CD4-positive, alpha-beta memory T cell (primary cell): ENCODE measurements around the gene TAS1R2. TPM values are rescaled to one million over a fixed set of nuclear protein-coding genes. Genes with fewer than 3 reads are reported as not detected.

Source experiments
- CTCF ChIA-PET: fragments of 350-600 bp; sonication (Branson Sonifier 250); formaldehyde crosslinking; loops from one replicate; lab custom pipeline; 2021; ENCODE audit warnings: inconsistent platforms; ENCODE audit not compliant: partially characterized antibody; lab: Charles Lee
- POLR2A ChIA-PET: fragments of 350-600 bp; sonication (Branson Sonifier 250); formaldehyde crosslinking; loops from one replicate; lab custom pipeline; 2021; ENCODE audit not compliant: partially characterized antibody; lab: Charles Lee
- DNase-seq, 5 donors: peaks; one replicate each; pipeline versions ENCODE4 v3.0.0 to v3.0.0-alpha.2; 2020 to 2022; ENCODE audit warnings: mixed read lengths in 1 of 5
- H3K27ac ChIP-seq: one replicate; pipeline ENCODE4 v1.7.0; 2013; ENCODE audit warnings: low read depth, low read length
- H3K27me3 ChIP-seq: 2 replicates; pipeline ENCODE4 v1.7.0; 2013; ENCODE audit warnings: mild to moderate bottlenecking, low read length, moderate library complexity; ENCODE audit not compliant: insufficient read depth
- H3K36me3 ChIP-seq: 2 replicates; pipeline ENCODE4 v1.7.0; 2013; ENCODE audit warnings: mild to moderate bottlenecking, low read length, moderate library complexity; ENCODE audit not compliant: insufficient read depth
- H3K4me1 ChIP-seq: 2 replicates; pipeline ENCODE4 v1.7.0; 2013; ENCODE audit warnings: mild to moderate bottlenecking, low read length, moderate library complexity; ENCODE audit not compliant: insufficient read depth
- H3K4me3 ChIP-seq, 2 donors: one replicate each; pipeline ENCODE4 v1.7.0; 2013; ENCODE audit warnings: low read length in 2 of 2, mild to moderate bottlenecking in 1 of 2
- H3K9me3 ChIP-seq, 2 donors: one replicate each; pipeline ENCODE4 v1.7.0; 2013; ENCODE audit warnings: low read length in 2 of 2, control low read depth in 1 of 2; ENCODE audit not compliant: control insufficient read depth in 1 of 2
- H3K27ac Mint-ChIP-seq, 7 donors: one replicate each; pipeline ENCODE4 v1.8.0; 2020 to 2021; ENCODE audit warnings: mixed read lengths in 7 of 7, mild to moderate bottlenecking in 6 of 7, inconsistent platforms in 3 of 7, moderate library complexity in 3 of 7
- H3K27me3 Mint-ChIP-seq, 2 donors: one replicate each; pipeline ENCODE4 v1.8.0; 2020 to 2021; ENCODE audit warnings: mixed read lengths in 2 of 2
- H3K36me3 Mint-ChIP-seq, 2 donors: one replicate each; pipeline ENCODE4 v1.8.0; 2020 to 2021; ENCODE audit warnings: mixed read lengths in 2 of 2, inconsistent platforms in 1 of 2, mild to moderate bottlenecking in 1 of 2
- H3K4me1 Mint-ChIP-seq, 4 donors: one replicate each; pipeline ENCODE4 v1.8.0; 2020 to 2021; ENCODE audit warnings: mixed read lengths in 4 of 4, mild to moderate bottlenecking in 1 of 4
- H3K4me3 Mint-ChIP-seq, 8 donors: one replicate each; pipeline ENCODE4 v1.8.0; 2020 to 2021; ENCODE audit warnings: mixed read lengths in 8 of 8, mild to moderate bottlenecking in 7 of 8, moderate library complexity in 6 of 8, inconsistent platforms in 3 of 8
- H3K9me3 Mint-ChIP-seq, 8 donors: one replicate each; pipeline ENCODE4 v1.8.0; 2020 to 2021; ENCODE audit warnings: mixed read lengths in 8 of 8, mild to moderate bottlenecking in 5 of 8, inconsistent platforms in 3 of 8, moderate library complexity in 1 of 8
- intact Hi-C: fragments of 100-400 bp; cut with micrococcal nuclease; formaldehyde crosslinking; loops from one replicate; pipeline ENCODE4 v1.15.1; 2023
- polyA plus RNA-seq, 2 donors: library from polyadenylated mRNA; unstranded; fragments of 300-500 nt; fragmentation: Illumina TruSeq; gene quantifications; one replicate each; pipeline ENCODE4 v1.2.3, GENCODE V29; 2021
- total RNA-seq, 2 experiments: library from RNA; stranded (reverse); gene quantifications; one replicate each; pipeline ENCODE4 v1.2.3, GENCODE V29; 2021

Gene TAS1R2
- total and polyA plus RNA-seq, 4 experiments from 2014 or later, result not detected

GRCh38 chr1:18861082-18861481 lies 1.6 kb upstream of the TAS1R2 start:
- H3K9me3 Mint-ChIP-seq, result no peaks in the 10 kb centered on the region
- no peaks in the 10 kb centered on the region for H3K4me1 Mint-ChIP-seq
- CTCF ChIA-PET, result interaction anchor here (1.3 kb wide), 1 partner anchor 14 kb away, joined by 3 read pairs; no protein-coding TSS in a partner anchor
- H3K27ac ChIP-seq, result no peak overlapping the region
- H3K27ac Mint-ChIP-seq, result no peak overlapping the region
- H3K27me3 Mint-ChIP-seq, result peaks cover 0 to 3% of the 10 kb centered on the region in 2 donors
- H3K36me3 ChIP-seq, result no peaks in the 10 kb centered on the region
- H3K4me3 ChIP-seq, result no peak overlapping the region
- H3K36me3 Mint-ChIP-seq, result no peaks in the 10 kb centered on the region
- H3K27me3 ChIP-seq, result no peaks in the 10 kb centered on the region
- no peaks in the 10 kb centered on the region for H3K4me1 ChIP-seq
- DNase-seq, result no peak
- no peaks in the 10 kb centered on the region for H3K9me3 ChIP-seq
- POLR2A ChIA-PET, result no interaction called here
- intact Hi-C loops, result no loop called here
- H3K4me3 Mint-ChIP-seq, result no peak overlapping the region

DNA sequence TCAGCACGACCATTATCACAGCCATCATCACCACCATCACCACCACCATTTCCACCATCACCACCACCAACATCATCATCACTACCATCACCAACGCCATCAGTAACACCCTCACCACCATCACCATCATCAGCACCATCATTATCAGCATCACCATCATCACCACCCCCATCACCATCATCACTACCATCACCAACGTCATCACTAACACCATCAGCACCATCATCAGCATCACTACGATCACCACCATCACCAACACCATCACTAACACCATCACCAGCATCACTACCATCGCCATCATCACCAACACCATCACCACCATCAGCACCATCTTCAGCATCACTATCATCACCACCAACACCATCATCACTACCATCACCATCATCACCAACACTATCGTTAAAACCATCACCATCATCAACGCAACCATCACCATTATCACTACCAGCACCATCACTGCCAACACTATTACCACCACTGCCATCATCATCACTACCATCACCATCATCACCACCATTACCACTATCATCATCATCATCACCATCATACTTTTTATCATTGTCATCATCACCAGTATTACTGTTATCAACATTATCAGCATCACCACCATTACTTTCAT lies 1.3 kb downstream of the TAS1R2 start:
- CTCF ChIA-PET, result no interaction called here
- no peaks in the 10 kb centered on the region for H3K36me3 ChIP-seq
- intact Hi-C loops, result no loop called here

DNA sequence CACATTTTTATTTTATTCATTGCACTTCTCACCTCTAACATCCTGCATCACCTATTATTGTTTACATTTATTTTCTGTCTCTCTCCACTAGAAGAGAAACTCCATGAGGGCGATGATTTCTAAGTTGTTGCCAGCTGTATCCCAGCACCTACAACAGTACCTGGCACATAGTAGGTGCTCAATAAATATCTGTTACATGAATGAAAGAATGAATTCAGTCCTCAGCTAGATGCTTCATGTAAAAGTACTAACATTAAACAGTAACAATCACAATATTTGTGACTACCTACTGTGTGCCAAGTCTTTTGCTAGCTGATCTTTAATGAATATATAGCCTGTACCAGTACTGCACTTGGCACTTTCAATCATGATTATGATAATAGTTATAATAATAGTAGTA lies 3.0 kb downstream of the TAS1R2 start:
- peaks cover 3 to 7% of the 10 kb centered on the region in 2 donors for H3K27me3 Mint-ChIP-seq
- CTCF ChIA-PET, result no interaction called here

More for the DNA sequence above, 1.3 kb downstream of the TAS1R2 start:
- POLR2A ChIA-PET, result no interaction called here
- no peak for DNase-seq
- Histone ChIP-seq H3K27me3 (no peaks in the 10 kb centered on the region), H3K4me3 (no peak overlapping the region), H3K9me3 (no peaks in the 10 kb centered on the region), H3K4me1 (no peaks in the 10 kb centered on the region), H3K27ac (no peak overlapping the region)
- no peaks in the 10 kb centered on the region for H3K36me3 Mint-ChIP-seq
- no peaks in the 10 kb centered on the region for H3K4me1 Mint-ChIP-seq
- H3K9me3 Mint-ChIP-seq, result peaks cover 0 to 2% (median 0%) of the 10 kb centered on the region in 8 donors
- peaks cover 3 to 7% of the 10 kb centered on the region in 2 donors for H3K27me3 Mint-ChIP-seq
- no peak overlapping the region for H3K4me3 Mint-ChIP-seq
- no peak overlapping the region for H3K27ac Mint-ChIP-seq

DNA sequence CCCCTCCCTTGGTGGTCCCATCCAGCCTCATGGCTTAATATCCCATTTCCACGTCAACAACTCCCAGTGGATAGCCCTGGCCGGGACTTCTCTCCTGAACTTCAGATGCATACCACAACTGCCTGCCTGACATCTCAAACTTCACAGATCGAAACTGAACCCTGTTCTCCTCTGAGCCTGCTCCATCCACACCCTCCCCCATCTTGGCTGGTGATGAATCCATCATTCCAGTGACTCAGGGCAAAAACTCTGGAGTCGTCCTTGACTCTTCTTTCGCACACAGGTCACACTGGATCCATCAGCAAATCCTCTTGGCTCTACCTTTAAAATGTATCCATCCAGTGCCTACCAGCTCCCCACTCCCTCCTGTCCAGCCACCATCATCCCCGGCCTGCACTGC lies 3.9 kb downstream of the TAS1R2 start:
- CTCF ChIA-PET, result no interaction called here
- no peak for DNase-seq
- peaks cover 0 to 2% (median 0%) of the 10 kb centered on the region in 8 donors for H3K9me3 Mint-ChIP-seq
- H3K27ac ChIP-seq, result no peak overlapping the region
- intact Hi-C loops, result no loop called here
- POLR2A ChIA-PET, result no interaction called here
- H3K36me3 Mint-ChIP-seq, result no peaks in the 10 kb centered on the region
- no peaks in the 10 kb centered on the region for H3K4me1 ChIP-seq
- H3K27ac Mint-ChIP-seq, result no peak overlapping the region
- H3K36me3 ChIP-seq, result no peaks in the 10 kb centered on the region
- no peaks in the 10 kb centered on the region for H3K27me3 ChIP-seq
- peaks cover 3 to 7% of the 10 kb centered on the region in 2 donors for H3K27me3 Mint-ChIP-seq
- no peaks in the 10 kb centered on the region for H3K9me3 ChIP-seq
- H3K4me3 ChIP-seq, result no peak overlapping the region
- no peak overlapping the region for H3K4me3 Mint-ChIP-seq
- H3K4me1 Mint-ChIP-seq, result no peaks in the 10 kb centered on the region

More for the DNA sequence above, 3.0 kb downstream of the TAS1R2 start:
- Mint-ChIP-seq H3K27ac (no peak overlapping the region), H3K36me3 (no peaks in the 10 kb centered on the region), H3K9me3 (peaks cover 0 to 2% (median 0%) of the 10 kb centered on the region in 8 donors), H3K4me3 (no peak overlapping the region), H3K4me1 (no peaks in the 10 kb centered on the region)
- intact Hi-C loops, result no loop called here
- H3K4me1 ChIP-seq, result no peaks in the 10 kb centered on the region
- H3K9me3 ChIP-seq, result no peaks in the 10 kb centered on the region
- H3K27me3 ChIP-seq, result no peaks in the 10 kb centered on the region
- H3K4me3 ChIP-seq, result no peak overlapping the region
- POLR2A ChIA-PET, result no interaction called here
- no peak for DNase-seq
- H3K36me3 ChIP-seq, result no peaks in the 10 kb centered on the region
- no peak overlapping the region for H3K27ac ChIP-seq

GRCh38 chr1:18854331-18855025 lies 5.0 kb downstream of the TAS1R2 start:
- no peak overlapping the region for H3K4me3 Mint-ChIP-seq
- Histone ChIP-seq H3K27me3 (no peaks in the 10 kb centered on the region), H3K36me3 (no peaks in the 10 kb centered on the region), H3K9me3 (no peaks in the 10 kb centered on the region), H3K4me3 (no peak overlapping the region), H3K27ac (no peak overlapping the region), H3K4me1 (no peaks in the 10 kb centered on the region)
- H3K27ac Mint-ChIP-seq, result no peak overlapping the region
- peaks cover 0 to 2% (median 0%) of the 10 kb centered on the region in 8 donors for H3K9me3 Mint-ChIP-seq
- no peaks in the 10 kb centered on the region for H3K36me3 Mint-ChIP-seq
- CTCF ChIA-PET, result no interaction called here
- POLR2A ChIA-PET, result no interaction called here
- no peaks in the 10 kb centered on the region for H3K4me1 Mint-ChIP-seq
- intact Hi-C loops, result no loop called here
- DNase-seq, result no peak
- H3K27me3 Mint-ChIP-seq, result peaks cover 3 to 7% of the 10 kb centered on the region in 2 donors

DNA sequence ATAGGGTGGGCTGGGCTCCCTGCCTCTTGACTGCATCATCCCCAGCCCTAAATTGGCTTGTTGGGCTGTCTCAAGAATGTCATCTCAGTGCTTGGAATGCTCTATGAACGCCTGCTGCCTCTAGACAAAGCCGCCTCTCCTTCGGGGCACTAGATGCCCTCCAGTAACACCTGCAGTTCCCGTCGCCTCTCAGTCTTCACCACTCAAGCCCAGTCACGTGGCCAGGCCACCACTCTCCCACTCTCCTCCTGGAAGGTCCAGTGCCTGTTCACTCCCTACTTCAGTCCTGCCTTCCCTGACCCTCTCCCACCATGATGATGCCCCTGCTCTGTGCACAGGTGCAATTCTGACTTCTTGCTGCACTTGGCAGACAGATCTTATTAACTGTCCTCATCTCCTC lies 7.0 kb downstream of the TAS1R2 start:
- no peaks in the 10 kb centered on the region for H3K36me3 Mint-ChIP-seq
- ChIA-PET POLR2A (no interaction called here), CTCF (no interaction called here)
- no peak overlapping the region for H3K27ac ChIP-seq
- no peak overlapping the region for H3K27ac Mint-ChIP-seq
- H3K4me3 ChIP-seq, result no peak overlapping the region
- no peaks in the 10 kb centered on the region for H3K27me3 ChIP-seq
- no peaks in the 10 kb centered on the region for H3K9me3 ChIP-seq
- H3K27me3 Mint-ChIP-seq, result peaks cover 3 to 9% of the 10 kb centered on the region in 2 donors
- no peaks in the 10 kb centered on the region for H3K36me3 ChIP-seq
- peaks cover 0 to 2% (median 0%) of the 10 kb centered on the region in 8 donors for H3K9me3 Mint-ChIP-seq
- no peak for DNase-seq
- H3K4me1 ChIP-seq, result no peaks in the 10 kb centered on the region
- intact Hi-C loops, result no loop called here
- no peak overlapping the region for H3K4me3 Mint-ChIP-seq
- no peaks in the 10 kb centered on the region for H3K4me1 Mint-ChIP-seq

DNA sequence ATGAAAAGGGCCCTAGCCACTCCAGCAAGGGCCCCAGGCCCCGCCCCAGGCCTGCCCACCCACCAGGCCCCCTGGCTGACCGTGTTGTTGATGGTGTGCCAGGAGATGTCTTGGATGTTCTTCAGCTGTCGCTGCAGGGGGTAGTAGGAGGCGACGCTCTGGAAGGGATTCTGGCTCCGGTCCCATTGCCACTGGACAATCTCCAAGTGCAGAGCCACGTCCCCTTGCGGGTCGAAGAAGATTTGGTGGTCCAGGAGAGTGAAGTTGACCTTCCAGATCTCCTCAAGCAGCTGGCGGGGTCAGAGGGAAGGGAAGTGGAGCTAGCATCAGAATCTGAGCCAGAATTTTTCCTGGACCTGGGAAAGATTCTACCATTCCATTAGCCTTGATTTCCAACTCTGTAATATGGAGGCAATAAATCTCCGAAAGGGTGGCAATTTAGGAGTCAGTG lies 10.2 kb downstream of the TAS1R2 start:
- ChIA-PET POLR2A (no interaction called here), CTCF (interaction anchor here (1.0 kb wide), 1 partner anchor 11 kb away, joined by 3 read pairs; no protein-coding TSS in a partner anchor)
- DNase-seq, result no peak
- Mint-ChIP-seq H3K27me3 (peaks cover 0 to 2% of the 10 kb centered on the region in 2 donors), H3K27ac (no peak overlapping the region), H3K9me3 (peaks cover 0 to 8% (median 3%) of the 10 kb centered on the region in 8 donors), H3K36me3 (no peaks in the 10 kb centered on the region), H3K4me3 (no peak overlapping the region), H3K4me1 (no peaks in the 10 kb centered on the region)
- Histone ChIP-seq H3K4me3 (no peak overlapping the region), H3K27ac (no peak overlapping the region), H3K36me3 (no peaks in the 10 kb centered on the region), H3K27me3 (no peaks in the 10 kb centered on the region), H3K4me1 (no peaks in the 10 kb centered on the region), H3K9me3 (no peaks in the 10 kb centered on the region)
- intact Hi-C loops, result no loop called here
